Hepatocyte (in vitro differentiated cells): ENCODE results near the gene OGFOD2.

ENCODE experiments used
- EZH2 ChIP-seq: fragments of 200-600 bp; sonication (generic); IDR thresholded peaks from 2 replicates; pipeline ENCODE4 v1.6.1; 2016; ENCODE audit warnings: antibody characterized with exemption, mild to moderate bottlenecking, borderline replicate concordance
- EZH2phosphoT487 ChIP-seq: fragments of 200-600 bp; sonication (generic); IDR thresholded peaks from one replicate; pipeline ENCODE4 v1.6.1; 2018; ENCODE audit warnings: antibody characterized with exemption, mild to moderate bottlenecking, low read depth, moderate library complexity; ENCODE audit not compliant: unreplicated experiment, severe bottlenecking
- TF ChIP-seq, protein P1 (sequence below): fragments of 200-600 bp; sonication (generic); IDR thresholded peaks from 2 replicates; pipeline ENCODE4 v1.5.1; 2016; ENCODE audit warnings: antibody characterized with exemption, mild to moderate bottlenecking; ENCODE audit not compliant: poor library complexity

DNA sequence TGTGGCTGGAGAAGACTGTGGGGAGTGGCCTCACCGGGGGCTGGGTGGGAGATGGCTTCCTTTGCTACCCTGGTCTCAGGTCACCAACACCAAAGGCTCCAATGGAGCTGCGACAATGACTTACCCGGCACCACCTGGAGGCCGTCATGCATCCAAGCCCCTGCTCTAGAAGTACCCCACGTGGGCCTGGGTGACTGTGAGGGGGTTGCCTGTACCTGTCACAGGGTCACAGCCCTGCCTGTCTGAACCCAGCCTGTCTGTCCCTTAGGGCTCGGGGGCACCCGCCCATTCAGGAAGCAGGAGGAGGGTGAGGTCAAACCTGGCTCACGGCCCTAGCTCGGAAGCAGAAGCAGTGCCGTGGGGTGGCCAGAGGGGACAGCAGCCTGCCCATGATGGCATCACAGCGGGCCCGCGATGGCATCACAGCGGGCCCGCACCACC lies 27.7 kb upstream of the OGFOD2 start:
- no peak for TF ChIP-seq EZH2phosphoT487
- TF ChIP-seq, protein P1, sequence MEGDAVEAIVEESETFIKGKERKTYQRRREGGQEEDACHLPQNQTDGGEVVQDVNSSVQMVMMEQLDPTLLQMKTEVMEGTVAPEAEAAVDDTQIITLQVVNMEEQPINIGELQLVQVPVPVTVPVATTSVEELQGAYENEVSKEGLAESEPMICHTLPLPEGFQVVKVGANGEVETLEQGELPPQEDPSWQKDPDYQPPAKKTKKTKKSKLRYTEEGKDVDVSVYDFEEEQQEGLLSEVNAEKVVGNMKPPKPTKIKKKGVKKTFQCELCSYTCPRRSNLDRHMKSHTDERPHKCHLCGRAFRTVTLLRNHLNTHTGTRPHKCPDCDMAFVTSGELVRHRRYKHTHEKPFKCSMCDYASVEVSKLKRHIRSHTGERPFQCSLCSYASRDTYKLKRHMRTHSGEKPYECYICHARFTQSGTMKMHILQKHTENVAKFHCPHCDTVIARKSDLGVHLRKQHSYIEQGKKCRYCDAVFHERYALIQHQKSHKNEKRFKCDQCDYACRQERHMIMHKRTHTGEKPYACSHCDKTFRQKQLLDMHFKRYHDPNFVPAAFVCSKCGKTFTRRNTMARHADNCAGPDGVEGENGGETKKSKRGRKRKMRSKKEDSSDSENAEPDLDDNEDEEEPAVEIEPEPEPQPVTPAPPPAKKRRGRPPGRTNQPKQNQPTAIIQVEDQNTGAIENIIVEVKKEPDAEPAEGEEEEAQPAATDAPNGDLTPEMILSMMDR = no peak
- TF ChIP-seq EZH2 = no peak
